PC-3 (cell line): ENCODE data around the gene MSI2. TPM values are rescaled to one million over a fixed set of nuclear protein-coding genes. Genes with fewer than 3 reads are reported as not detected.

Experiments
- ATAC-seq: fragments of 200-7000 bp; cut with Tn5 transposase; 2 replicates; pipeline ENCODE4 v1.9.1; 2020; ENCODE audit warnings: mild to moderate bottlenecking, moderate library complexity
- BruUV-seq: library from RNA; stranded (reverse); fragments of 400-500 nt; replicated peaks from 2 replicates; lab custom pipeline; 2021; lab: Mats Ljungman, UMichigan
- CTCF ChIA-PET: fragments of 300-600 bp; sonication (Branson Sonifier 250); formaldehyde crosslinking; loops from one replicate; lab custom pipeline; 2022; ENCODE audit warnings: antibody characterized with exemption; lab: Charles Lee
- POLR2A ChIA-PET: fragments of 300-600 bp; sonication (Branson Sonifier 250); formaldehyde crosslinking; loops from one replicate; lab custom pipeline; 2022; ENCODE audit warnings: antibody characterized with exemption; ENCODE audit not compliant: unreplicated experiment; lab: Charles Lee
- DNase-seq: peaks from one replicate; pipeline ENCODE4 v3.0.0-alpha.2; 2015
- H2AFZ ChIP-seq: fragments of 300-600 bp; sonication (generic); 2 replicates; pipeline ENCODE4 v1.6.0; 2016; ENCODE audit warnings: antibody characterized with exemption, low read length
- H3F3A ChIP-seq: fragments of 300-600 bp; sonication (generic); one replicate; pipeline ENCODE4 v1.6.0; 2017; ENCODE audit warnings: antibody characterized with exemption, low read length, control low read depth, mild to moderate bottlenecking; ENCODE audit not compliant: unreplicated experiment
- H3K27ac ChIP-seq: fragments of 300-600 bp; sonication (generic); 2 replicates; pipeline ENCODE4 v1.5.1; 2016; ENCODE audit warnings: mild to moderate bottlenecking, low read length
- H3K27me3 ChIP-seq: fragments of 300-600 bp; sonication (generic); 2 replicates; pipeline ENCODE4 v1.6.1; 2016; ENCODE audit warnings: low read length, mixed read lengths
- H3K36me3 ChIP-seq: fragments of 300-600 bp; sonication (generic); 2 replicates; pipeline ENCODE4 v1.6.1; 2016; ENCODE audit warnings: low read depth, mixed run types, low read length, mixed read lengths
- H3K4me1 ChIP-seq: fragments of 300-600 bp; sonication (generic); 2 replicates; pipeline ENCODE4 v1.5.1; 2016; ENCODE audit warnings: low read length; ENCODE audit not compliant: insufficient read depth
- H3K4me2 ChIP-seq: fragments of 300-600 bp; sonication (generic); 2 replicates; pipeline ENCODE4 v1.6.0; 2016; ENCODE audit warnings: low read length
- H3K4me3 ChIP-seq: fragments of 300-600 bp; sonication (generic); 2 replicates; pipeline ENCODE4 v1.5.1; 2016; ENCODE audit warnings: mild to moderate bottlenecking, low read length, mixed read lengths
- H3K79me2 ChIP-seq: fragments of 300-600 bp; sonication (generic); 2 replicates; pipeline ENCODE4 v1.6.1; 2017; ENCODE audit warnings: low read length, mixed read lengths
- H3K9ac ChIP-seq: fragments of 300-600 bp; sonication (generic); 2 replicates; pipeline ENCODE4 v1.6.0; 2016; ENCODE audit warnings: mild to moderate bottlenecking, low read length
- H3K9me2 ChIP-seq: fragments of 300-600 bp; sonication (generic); replicated peaks from 2 replicates; pipeline ENCODE4 v1.6.1; 2016; ENCODE audit warnings: mixed run types, low read length, mixed read lengths
- H3K9me3 ChIP-seq: fragments of 300-600 bp; sonication (generic); 2 replicates; pipeline ENCODE4 v1.6.1; 2016; ENCODE audit warnings: low read length, mixed read lengths
- H4K20me1 ChIP-seq: fragments of 300-600 bp; sonication (generic); 2 replicates; pipeline ENCODE4 v1.6.1; 2016; ENCODE audit warnings: low read length, mixed read lengths
- EZH2 ChIP-seq: fragments of 300-600 bp; sonication (generic); IDR thresholded peaks from one replicate; pipeline ENCODE4 v1.6.1; 2017; ENCODE audit warnings: antibody characterized with exemption, mild to moderate bottlenecking, low read length; ENCODE audit not compliant: unreplicated experiment
- EZH2phosphoT487 ChIP-seq: fragments of 300-600 bp; sonication (generic); IDR thresholded peaks from 2 replicates; pipeline ENCODE4 v1.6.1; 2018; ENCODE audit warnings: mild to moderate bottlenecking, antibody characterized with exemption, low read length, borderline replicate concordance
- intact Hi-C: fragments of 100-400 bp; cut with micrococcal nuclease; formaldehyde crosslinking; loops from 2 replicates; pipeline ENCODE4 v1.9.0; 2023
- total RNA-seq: library from RNA; depleted of rRNA; stranded (reverse); fragments of >200 nt; gene quantifications from 2 replicates; pipeline ENCODE4 v1.2.3, GENCODE V29; 2014
- TF ChIP-seq, protein P1 (sequence below): fragments of 300-600 bp; sonication (generic); conservative IDR thresholded peaks from 2 replicates; pipeline ENCODE4 v1.5.1; 2017; ENCODE audit warnings: antibody characterized with exemption, low read depth, mild to moderate bottlenecking, low read length

The MSI2 gene
- total RNA-seq, 1 experiment from 2014 or later: 54.7 TPM

DNA sequence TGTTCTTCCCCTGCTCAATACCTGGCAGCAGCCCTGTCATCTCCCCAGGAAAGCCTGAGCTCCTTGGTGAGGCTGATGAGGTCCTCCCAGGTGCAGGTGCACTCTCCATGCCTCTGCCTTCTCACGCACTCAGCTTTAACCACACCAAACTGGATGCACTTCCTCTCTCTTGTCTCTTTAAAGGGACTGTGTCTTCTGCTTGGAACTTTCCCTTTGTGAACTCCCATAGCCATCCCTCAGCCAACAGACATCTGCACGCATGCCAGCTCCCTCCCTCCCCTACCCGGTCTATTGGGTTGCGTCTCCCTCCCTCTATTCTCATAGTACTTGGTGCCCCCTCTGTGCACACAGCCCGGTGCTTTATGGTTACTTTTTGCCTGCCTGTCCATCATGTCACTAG, 231.2 kb downstream of the MSI2 start:
- TF ChIP-seq EZH2: no peak
- no peak for DNase-seq
- H3F3A ChIP-seq: no peaks in the 10 kb centered on the region
- no TSS peak for BruUV-seq
- H3K4me2 ChIP-seq: no peak overlapping the region
- H3K36me3 ChIP-seq: no peaks in the 10 kb centered on the region
- H3K4me1 ChIP-seq: no peaks in the 10 kb centered on the region
- H3K27me3 ChIP-seq: no peaks in the 10 kb centered on the region
- H3K4me3 ChIP-seq: no peak overlapping the region
- H3K9me3 ChIP-seq: no peaks in the 10 kb centered on the region
- intact Hi-C loops: no loop called here
- POLR2A ChIA-PET: interaction anchor here (0.6 kb wide), 1 partner anchor 351 kb away, joined by 4 read pairs; no protein-coding TSS in a partner anchor
- no peaks in the 10 kb centered on the region for H3K79me2 ChIP-seq
- H3K9me2 ChIP-seq: no peaks in the 10 kb centered on the region
- CTCF ChIA-PET: no interaction called here
- no peak for ATAC-seq
- H3K9ac ChIP-seq: no peak overlapping the region
- no peaks in the 10 kb centered on the region for H4K20me1 ChIP-seq
- no peak overlapping the region for H2AFZ ChIP-seq
- no peak overlapping the region for H3K27ac ChIP-seq

DNA sequence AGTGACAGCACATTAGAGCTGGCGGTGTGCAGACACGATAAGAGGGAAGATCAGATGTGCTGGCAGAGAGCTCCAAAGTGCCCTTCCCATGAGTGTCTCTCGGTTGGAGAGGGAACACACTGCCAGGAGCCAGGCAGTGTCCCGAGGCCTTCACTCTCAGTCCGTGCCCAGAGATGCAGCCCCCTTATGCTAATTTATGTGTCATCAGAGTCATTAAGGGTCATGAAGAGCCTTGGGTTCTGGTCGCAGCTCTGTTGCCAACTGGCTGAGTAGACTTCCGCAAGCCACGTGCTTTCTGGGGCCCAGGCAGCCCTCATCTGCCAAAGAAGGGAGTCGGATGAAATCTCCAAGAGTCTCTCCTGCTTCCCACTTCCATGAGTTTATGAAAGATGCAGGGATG, 232.5 kb downstream of the MSI2 start:
- CTCF ChIA-PET: interaction anchor here (0.5 kb wide), 1 partner anchor 109 kb away, joined by 3 read pairs; no protein-coding TSS in a partner anchor

DNA sequence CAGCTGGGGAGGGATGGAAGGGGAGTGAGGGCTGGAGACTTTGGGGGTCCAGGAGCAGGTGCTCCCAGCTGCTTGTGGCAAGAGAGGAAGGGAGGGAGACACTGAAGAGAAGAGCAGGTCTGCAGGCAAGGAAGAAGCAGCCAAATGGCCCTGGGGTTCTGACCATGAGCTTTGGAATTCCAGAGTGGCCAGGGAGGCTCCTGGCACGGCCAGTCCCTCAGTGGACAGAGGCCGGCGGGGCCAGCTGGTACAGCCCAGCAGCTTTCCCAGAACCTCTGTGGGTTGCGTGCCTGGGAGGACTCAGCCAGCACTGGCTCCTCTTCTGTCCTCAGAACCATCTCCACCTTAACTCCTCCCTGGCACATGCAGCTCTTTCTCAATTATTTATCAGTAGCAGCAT, 233.0 kb downstream of the MSI2 start:
- POLR2A ChIA-PET: no interaction called here

More for the DNA sequence above, 232.5 kb downstream of the MSI2 start:
- DNase-seq: no peak
- no peak overlapping the region for H3K4me3 ChIP-seq
- no peak for ATAC-seq
- BruUV-seq: no TSS peak
- no peaks in the 10 kb centered on the region for H3K9me2 ChIP-seq
- H3K9me3 ChIP-seq: no peaks in the 10 kb centered on the region
- H4K20me1 ChIP-seq: no peaks in the 10 kb centered on the region
- H3K4me1 ChIP-seq: no peaks in the 10 kb centered on the region
- H3K4me2 ChIP-seq: no peak overlapping the region
- TF ChIP-seq, protein P1, sequence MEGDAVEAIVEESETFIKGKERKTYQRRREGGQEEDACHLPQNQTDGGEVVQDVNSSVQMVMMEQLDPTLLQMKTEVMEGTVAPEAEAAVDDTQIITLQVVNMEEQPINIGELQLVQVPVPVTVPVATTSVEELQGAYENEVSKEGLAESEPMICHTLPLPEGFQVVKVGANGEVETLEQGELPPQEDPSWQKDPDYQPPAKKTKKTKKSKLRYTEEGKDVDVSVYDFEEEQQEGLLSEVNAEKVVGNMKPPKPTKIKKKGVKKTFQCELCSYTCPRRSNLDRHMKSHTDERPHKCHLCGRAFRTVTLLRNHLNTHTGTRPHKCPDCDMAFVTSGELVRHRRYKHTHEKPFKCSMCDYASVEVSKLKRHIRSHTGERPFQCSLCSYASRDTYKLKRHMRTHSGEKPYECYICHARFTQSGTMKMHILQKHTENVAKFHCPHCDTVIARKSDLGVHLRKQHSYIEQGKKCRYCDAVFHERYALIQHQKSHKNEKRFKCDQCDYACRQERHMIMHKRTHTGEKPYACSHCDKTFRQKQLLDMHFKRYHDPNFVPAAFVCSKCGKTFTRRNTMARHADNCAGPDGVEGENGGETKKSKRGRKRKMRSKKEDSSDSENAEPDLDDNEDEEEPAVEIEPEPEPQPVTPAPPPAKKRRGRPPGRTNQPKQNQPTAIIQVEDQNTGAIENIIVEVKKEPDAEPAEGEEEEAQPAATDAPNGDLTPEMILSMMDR: no peak
- no peak for TF ChIP-seq EZH2
- TF ChIP-seq EZH2phosphoT487: no peak
- no peak overlapping the region for H3K27ac ChIP-seq
- POLR2A ChIA-PET: no interaction called here
- no peak overlapping the region for H3K9ac ChIP-seq
- no peaks in the 10 kb centered on the region for H3K27me3 ChIP-seq
- no peaks in the 10 kb centered on the region for H3F3A ChIP-seq
- intact Hi-C loops: no loop called here
- H2AFZ ChIP-seq: no peak overlapping the region
- no peaks in the 10 kb centered on the region for H3K79me2 ChIP-seq
- H3K36me3 ChIP-seq: no peaks in the 10 kb centered on the region

More for the DNA sequence above, 233.0 kb downstream of the MSI2 start:
- Histone ChIP-seq H3F3A (no peaks in the 10 kb centered on the region), H3K9me2 (no peaks in the 10 kb centered on the region), H3K27ac (no peak overlapping the region), H3K27me3 (no peaks in the 10 kb centered on the region), H3K4me3 (no peak overlapping the region), H4K20me1 (no peaks in the 10 kb centered on the region), H3K36me3 (no peaks in the 10 kb centered on the region), H3K9me3 (no peaks in the 10 kb centered on the region), H3K79me2 (no peaks in the 10 kb centered on the region), H3K4me2 (no peak overlapping the region), H3K4me1 (no peaks in the 10 kb centered on the region), H3K9ac (no peak overlapping the region), H2AFZ (no peak overlapping the region)
- TF ChIP-seq EZH2phosphoT487: no peak
- TF ChIP-seq, protein P1: no peak
- TF ChIP-seq EZH2: no peak
- CTCF ChIA-PET: interaction anchor here (0.5 kb wide), 1 partner anchor 108 kb away, joined by 3 read pairs; no protein-coding TSS in a partner anchor
- BruUV-seq: no TSS peak
- ATAC-seq (no peak), DNase-seq (no peak)
- intact Hi-C loops: no loop called here
